Stimulated activated CD4-positive, alpha-beta T cell treated with anti-CD3 and anti-CD28 coated beads, Interleukin-4, amount 100 ng/mL, for 24 hours (primary cell): ENCODE measurements around the gene KIAA0319L.
"Not testable (repeated sequence)": the region's sequence is repeated elsewhere in the genome, so short reads cannot be mapped to it uniquely, and the experiment has no call there.

Experiments
- DNase-seq: peaks from one replicate; pipeline ENCODE4 v3.0.0-alpha.2; 2020

The KIAA0319L gene

DNA sequence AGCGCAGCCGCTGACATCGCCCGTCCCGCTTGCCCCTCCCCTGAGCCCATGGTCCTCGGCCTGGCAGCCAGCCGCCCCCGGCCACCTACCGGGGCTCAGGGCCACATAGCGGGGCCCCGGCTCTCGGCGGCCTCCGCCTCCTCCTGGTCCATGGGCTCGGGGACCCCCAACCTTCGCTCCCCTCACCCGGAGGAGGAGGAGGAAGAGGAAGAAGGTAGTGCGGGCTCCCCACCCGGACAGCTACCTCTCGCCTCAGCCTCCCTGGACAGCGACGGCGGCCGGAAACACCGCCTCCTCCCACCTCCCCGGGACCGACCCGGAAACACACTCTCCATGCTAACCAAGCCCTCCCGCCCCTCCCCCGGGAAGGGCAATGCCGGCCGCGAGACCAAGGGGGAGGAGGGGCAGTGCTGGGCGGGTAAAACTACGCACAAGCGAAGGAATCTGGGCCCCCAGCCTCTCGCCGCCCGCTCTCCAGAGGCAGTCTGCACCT lies at the start of gene KIAA0319L:
TSS of gene KIAA0319L (minus strand) at position 286 of the 493 bp plus-strand sequence. CDS start 2,912 bp downstream, outside the sequence.
- no peak for DNase-seq

DNA sequence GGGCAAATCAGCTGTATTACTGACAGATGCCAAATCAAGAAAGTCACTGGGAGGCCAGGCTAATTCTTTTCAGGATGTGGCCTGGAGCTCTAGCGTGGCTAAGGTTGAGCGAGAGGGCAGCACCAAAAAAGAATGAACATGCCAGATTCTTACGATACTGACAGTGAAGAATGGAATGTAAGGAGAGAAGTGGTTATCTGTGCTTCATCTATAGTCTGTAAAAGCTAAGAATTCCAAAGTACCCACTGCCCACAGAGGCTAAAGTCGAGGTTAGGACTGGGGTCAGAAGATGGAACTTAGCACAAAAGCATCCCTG lies 48.6 kb upstream of the KIAA0319L start:
- no peak for DNase-seq

DNA sequence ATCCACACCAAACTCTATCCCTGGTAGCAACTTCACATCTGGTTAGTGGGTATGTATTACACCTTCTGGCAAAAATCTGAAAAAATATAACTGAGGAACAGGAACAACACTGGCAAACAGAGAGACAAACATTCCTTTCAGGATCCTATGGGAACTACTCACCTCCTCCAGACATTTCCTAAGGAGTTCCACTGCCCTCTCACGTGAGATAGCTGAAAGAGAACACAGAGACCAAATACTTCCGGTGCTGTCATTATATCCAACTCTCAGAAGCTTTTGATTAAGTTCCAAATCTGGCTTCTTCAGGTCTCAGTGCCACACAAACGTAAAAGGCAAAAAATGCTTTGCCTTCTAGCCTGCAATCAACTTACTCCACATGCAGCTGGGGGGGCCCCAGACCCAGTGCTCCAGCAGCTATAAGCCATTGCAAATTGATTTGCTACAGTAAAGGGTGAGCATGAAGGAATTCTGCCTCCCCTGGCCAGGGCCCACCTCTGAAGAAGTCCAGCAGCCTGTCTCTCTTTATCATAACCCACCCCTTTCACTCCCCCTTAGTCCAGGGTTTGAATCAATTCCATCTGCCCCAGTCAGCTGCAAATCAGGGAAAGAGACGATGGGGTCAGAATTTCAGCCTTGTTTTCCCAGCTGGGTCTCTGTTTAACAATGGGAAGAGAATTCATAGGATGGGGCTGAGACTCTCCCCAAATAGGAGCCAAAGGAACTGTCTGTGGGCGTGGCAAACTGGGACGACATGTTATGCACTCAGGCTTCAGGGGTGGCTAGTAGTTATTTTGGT lies 48.1 kb upstream of the KIAA0319L start:
- no peak for DNase-seq

DNA sequence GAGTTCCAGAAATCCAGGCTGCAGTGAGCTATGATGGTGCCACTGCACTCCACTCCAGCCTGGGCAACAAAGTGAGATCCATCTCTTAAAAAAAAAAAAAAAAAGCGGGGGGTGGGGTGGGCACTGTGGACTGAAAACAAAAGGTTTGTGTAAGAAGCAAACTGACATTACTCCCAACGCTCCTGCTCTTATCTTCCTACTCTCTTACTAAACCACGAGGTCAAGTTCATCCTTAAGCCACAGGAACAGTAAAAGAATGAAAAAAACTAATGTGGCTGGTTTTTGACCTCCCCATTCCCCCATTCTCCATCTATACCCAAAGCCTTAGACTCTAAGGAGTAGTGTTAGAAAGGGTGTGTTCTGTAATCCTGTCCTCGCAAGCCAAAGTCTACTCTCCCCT lies 46.7 kb upstream of the KIAA0319L start:
- DNase-seq, result no peak

DNA sequence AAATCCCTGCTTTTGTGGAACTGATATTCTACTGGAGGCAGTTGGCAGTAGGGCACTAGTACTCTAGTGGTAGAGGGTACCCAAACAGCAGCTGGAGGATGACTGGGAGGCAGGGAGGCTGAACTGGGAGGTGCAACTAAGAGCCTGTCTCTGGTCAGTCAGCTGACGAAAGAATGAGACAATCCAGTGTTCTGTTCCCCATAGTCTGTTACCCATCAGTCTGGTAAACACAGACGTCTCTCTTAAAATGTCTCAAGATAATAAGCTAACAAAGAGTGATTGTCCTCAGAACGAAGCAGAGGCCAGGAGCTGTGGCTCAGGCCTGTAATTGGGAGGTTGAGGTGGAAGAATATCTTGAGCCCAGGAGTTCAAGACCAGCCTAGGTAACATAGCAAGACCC lies 46.3 kb upstream of the KIAA0319L start:
- no peak for DNase-seq

DNA sequence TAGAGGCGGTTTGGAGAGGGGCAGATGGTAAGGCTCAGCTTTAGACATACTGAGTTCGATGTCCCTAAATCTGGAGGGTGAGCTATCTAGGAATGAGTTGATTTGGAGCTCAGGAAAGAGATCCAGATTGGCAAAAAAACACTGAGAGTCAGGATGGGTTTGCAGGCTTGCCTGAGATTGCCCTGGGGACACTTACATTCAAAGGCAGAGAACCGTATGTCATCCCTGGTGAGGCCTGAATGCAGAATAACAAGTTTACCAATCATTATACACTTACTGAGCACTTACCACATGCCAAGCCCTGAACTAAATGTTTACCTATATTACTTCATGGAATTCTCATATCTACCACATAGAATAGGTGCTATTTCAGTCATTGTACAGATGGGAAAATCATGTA lies 43.4 kb upstream of the KIAA0319L start:
- DNase-seq, result no peak

DNA sequence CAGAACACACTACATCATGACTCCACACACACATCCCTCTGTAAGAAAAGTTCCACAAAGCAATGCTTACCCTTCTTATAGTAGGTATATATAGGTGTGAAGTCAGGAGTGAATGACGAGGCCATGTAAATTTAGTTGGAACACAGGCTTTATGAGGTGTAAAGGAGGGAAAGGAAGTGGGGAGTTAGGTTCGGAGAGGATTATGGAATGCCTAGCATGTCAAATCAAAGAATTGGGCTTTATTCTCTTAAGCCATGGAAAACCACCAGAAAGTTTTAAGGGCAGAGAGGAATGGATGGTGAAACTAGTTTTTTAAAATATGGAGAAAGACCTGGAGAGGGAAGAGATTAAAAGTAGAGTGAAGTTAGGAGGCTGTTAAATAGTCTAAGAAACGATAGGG lies 42.2 kb upstream of the KIAA0319L start:
- DNase-seq, result no peak

DNA sequence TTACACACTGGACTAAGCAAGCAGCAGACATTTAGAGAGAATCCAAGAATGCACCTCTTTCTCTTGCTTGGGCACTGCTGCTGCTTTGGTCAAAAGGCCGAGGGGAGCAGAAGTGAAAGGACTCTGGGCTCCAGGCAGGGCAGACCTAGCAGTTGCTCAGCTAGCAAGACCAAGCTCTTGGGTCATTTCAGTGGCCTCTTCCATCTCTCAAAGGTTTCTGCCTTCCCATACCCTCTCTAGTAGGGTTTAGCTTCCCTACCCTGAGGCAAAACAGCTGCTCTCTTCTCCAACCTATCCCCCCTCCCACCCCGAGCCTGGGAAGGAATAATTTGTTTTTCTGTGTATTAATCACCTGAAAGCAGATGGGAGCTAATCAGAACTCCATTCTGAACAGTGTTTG lies 41.7 kb upstream of the KIAA0319L start:
- no peak for DNase-seq

DNA sequence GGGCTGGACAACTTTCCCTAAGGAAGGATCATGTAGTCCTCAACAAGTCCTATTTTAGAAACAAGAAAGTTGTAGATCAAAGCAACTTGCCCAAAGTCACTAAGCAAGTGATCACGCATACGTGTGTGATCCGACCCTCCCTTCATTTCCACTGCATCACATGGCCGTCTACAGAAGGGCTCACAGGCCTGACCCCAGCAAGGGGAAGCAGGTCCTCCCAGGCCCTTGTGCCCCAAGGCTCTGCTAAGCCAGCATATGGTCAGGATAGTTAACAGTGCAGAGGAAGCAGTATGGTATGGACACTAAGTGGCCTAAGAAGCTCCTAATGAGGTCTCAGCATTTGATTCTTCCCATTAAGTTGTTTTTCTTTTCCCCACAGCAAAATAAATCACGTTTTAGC lies 40.7 kb upstream of the KIAA0319L start:
- DNase-seq, result no peak

DNA sequence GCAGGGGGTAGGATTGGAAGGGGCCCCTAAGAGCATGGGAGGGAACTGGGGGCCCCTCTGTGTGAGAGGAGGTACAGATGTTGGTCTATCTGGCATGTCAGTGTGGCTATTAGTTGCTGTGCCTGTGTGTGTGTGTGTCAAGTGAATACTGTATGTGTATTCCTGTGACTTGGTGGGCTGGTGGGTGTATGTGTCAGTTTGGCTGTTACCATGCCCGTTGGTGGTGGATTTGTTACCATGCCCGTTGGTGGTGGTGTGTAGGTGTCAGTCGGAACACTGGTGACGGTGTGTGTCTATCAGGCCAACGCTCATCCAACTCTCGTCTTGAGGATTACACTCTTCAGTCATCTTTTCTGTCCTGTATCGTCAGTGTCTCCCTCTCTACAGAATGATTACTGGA lies 38.5 kb upstream of the KIAA0319L start:
- no peak for DNase-seq

DNA sequence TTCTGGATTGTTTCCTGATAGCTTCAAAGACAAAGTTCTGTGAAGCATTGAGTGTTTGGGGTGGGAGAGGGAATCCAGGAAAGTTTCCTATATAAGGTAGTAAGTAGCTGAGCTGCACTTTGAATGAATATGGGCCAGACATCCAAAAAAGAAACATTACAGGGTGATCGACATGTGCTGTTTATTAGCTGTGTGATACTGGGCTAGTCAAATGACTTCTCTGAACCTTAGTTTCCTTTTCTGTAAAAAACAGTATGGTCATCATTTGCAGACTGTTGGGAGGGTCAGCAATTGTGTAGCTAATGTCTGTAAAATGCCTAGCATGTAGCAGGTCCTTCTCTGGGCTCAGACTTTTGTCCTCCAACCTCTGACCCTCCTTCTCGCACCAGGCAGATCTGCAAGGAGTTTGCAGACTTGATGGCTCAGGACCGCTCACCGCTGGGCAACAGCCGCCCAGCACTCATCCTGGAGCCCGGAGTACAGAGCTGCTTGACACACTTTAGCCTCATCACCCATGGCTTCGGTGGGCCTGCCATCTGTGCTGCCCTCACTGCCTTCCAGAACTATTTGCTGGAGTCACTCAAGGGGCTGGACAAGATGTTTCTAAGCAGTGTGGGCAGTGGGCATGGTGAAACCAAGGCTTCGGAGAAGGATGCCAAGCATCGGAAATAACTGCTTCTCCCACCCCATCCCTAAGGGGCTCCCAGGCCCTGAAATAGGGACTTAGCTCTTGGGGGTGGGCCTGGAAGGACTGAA lies 37.0 kb upstream of the KIAA0319L start:
- no peak for DNase-seq

DNA sequence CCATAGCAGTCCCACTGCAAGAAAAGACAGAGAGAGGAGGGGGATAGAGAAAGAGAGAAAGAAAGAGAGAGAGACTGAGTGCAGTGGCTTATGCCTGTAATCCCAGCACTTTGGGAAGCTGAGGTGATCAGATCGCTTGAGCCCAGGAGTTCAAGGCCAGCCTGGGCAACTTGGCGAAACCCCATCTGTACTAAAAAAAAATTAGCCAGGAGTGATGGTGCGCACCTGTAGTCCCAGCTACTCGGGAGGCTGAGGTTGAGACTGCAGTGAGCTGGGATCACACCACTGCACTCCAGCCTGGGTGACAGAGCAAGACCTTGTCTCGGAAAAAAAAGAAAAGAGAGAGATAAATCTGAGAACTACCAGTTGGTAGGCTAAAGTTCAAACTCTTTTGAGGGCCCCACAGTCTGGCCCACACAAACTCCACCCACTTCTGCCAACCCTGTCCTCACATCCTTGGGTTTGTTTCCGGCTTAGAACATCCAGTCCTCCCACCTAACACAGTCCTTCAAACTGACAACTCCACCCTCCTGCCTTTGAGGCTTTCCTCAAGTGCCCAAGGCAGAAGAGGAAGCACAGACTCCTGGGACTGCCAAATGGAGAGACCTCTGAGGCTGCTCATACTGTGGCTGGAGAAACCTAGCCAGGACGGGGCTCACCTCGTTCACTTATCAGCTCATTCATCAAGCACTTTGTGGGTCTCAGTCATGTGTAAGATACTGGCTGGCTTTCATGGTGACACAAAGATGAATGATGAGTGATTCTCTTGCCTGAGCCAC lies 36.0 kb upstream of the KIAA0319L start:
- no peak for DNase-seq

DNA sequence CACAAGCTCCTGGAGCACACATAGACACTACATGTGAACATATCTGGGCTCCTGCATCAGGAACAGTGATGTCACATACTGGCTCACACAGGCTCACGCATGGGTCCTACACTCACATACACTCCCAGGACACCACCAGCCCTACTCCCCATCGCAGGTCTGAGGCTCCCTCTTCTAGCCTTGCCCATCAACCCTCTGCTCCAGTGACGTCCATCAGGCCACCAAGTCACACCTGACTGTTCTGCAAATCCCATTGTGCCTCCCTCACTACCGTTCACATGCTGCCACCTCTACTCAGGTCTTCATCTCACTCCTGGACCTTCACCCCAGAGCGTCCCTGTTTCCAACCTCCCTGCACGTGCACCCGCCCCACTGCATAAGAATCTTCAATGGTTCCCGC lies 34.0 kb upstream of the KIAA0319L start:
- no peak for DNase-seq

DNA sequence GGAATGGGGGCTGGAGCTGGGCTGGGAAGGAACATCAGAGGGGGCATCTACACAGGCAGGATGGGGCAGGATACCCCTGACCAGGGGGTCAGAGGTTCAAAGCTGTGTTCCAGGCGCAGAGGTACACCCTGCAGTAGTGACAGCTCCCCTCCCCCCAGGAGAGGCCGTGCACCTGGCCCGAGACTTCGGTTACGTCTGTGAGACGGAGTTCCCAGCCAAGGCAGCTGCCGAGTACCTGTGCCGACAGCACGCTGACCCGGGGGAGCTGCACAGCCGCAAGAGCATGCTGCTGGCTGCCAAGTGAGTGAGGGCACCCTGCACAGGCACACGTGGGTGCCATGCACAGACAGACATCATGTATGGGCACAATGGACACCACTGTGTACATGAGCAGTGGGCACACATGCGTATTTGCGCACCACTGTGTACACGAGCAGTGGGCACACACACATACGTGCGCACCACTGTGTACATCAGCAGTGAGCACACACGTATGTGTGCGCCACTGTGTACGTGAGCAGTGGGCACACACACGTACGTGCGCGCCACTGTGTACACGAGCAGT lies 33.4 kb upstream of the KIAA0319L start:
- DNase-seq, result no peak

DNA sequence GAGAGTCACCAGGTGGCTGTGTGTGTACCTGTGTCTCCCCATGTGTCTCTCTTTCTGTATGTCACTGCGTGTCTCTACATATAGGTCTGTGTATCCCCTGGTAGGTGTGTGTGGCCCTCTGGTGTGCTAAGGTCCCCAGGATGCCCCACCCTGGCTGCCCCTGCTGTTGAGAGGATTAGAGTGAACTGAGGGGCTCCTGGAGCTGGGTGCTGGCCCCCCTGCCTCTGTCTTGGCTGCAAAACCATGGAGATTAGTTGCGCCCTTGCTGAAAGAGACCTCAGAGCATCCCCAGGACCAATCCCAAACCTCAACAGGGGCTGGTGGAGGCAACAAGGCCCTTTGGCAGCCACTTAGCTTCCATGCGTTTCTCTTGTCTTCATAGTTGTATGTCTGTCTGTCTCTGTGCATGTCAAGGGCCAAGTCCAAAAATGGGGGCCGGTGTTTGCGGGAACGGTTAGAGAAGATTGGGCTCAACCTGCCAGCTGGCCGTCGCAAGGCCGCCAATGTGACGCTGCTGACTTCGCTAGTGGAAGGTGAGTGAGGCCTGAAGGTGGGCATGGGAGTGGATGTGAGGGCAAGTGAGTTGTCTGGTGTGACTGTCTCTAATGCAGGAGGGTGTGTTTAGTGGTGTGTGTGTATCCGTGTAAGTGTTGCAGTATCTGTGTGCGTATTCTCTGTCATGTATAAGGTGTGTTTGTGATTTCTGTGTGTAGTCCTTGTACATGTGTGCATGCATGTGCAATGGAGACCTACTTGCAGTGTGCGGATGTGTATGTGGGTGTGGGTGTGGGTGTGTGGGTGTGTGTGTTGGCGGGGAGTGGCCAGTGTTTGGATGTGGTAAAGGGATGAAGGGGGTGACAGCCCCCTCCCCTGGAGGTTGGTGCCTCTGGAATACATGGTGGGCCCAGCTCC lies 32.6 kb upstream of the KIAA0319L start:
- no peak for DNase-seq

DNA sequence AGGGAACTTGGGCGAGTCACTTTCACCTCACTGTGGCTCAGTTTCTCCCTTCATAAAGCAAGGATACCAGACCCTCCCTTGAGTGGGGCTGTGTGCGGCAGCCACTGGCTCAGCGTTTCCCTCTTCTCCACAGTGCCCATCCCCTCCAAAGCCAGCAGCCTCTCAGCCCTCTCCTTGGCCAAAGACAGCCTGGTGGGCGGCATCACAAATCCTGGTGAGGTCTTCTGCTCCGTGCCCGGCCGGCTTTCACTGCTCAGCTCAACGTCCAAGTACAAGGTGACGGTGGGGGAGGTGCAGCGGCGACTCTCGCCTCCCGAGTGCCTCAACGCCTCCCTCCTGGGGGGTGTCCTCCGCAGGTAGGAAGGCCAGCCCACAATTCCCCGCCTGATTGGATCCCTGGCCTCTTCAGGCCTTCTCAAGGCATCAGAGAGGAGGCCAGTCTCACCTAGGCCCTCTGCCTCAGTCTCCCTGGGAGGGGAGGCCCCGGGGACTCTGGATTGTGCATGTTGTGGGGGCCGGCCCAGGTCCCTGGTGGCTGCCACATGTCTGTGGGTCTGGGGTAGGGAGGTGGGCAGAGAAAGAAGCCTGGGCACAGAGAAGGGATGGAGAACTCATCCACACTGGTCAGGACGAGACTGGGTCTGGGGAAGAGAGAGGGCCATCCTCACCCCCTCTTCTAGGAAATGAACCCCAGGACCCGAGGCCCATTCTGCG lies 31.2 kb upstream of the KIAA0319L start:
- no peak for DNase-seq

DNA sequence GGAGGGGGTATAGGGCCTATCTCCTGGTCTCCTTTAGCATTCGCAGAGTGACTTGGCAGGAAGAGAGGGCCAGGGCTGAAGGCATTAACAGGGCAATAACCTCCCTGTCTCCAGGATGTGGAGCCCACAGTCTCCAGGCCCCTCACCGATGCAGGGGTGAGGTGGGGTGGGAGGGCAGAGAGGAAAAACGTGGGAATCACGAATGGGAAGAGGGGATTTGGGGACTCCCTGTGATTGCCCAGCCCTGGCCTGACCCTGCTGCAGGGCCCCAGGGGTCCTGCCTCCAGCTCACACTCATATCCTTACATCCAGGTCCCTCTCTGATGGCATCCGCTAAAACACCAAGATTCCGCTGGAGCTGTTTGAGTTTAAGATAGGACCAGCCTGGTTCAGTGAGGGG lies 30.5 kb upstream of the KIAA0319L start:
- DNase-seq, result no peak

DNA sequence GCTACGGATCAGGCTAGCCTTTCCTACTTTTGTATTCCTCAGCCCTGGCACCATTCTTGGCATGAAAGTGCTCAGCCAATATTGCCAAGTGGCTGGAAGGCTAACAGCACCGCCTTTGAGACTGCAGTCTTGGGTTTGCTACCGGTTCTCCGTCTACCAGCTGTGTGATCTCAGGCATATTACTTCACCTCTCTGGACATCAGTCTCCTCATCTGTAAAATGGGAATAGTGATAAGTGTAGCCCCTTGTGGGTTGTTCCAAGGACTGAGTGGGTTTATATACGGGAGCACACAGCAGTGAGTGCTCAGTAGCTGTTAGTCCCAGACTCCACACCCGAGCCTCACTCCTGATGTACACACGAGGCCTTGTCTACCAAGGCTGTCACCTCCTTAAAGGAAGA lies 29.6 kb upstream of the KIAA0319L start:
- DNase-seq, result no peak

DNA sequence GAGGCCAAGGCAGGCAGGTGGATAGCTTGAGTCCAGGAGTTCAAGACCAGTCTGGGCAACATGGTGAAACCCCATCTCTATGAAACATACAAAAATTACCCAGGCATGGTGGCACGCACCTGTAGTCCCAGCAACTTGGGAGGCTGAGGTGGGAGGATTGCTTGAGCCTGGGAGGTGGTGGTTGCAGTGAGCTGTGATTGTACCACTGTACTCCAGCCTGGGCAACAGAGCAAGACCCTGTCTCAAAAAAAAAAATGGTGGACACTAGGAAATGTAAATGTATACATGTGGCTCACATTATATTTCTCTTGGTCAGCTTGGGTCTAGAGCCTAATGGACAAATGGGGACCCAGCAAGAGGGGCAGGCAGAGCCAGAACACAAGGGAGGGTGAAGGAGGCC lies 28.6 kb upstream of the KIAA0319L start:
- DNase-seq, result not testable (repeated sequence)

DNA sequence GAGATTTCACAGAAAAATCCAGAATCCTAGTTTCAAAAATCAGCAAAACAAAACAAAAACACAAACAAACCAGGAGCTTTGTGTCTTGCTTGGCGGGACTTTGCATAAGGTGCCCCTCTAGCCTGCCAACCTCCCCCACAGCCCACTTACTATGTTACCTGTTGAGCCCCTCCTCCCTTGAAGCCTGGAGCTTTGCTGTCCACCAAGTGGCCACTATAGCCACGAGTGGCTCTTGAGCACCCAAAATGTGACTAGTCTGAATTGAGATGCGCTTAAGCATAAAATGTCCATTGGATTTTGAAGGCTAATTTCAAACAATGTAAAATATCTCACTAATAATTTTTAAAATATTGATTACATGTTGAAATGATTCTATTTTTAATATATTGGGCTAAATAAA lies 28.1 kb upstream of the KIAA0319L start:
- no peak for DNase-seq

DNA sequence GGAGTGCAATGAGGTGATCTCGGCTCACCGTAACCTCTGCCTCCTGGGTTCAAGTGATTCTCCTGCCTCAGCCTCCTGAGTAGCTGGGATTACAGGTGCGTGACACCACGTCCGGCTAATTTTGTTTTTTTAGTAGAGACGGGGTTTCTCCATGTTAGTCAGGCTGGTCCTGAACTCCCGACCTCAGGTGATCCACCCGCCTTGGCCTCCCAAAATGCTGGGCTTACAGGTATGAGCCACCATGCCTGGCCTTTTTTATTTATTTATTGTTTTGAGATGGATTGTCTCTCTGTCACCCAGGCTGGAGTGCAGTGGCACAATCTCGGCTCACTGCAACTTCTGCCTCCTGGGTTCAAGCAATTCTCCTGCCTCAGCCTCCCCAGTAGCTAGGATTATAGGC lies 24.4 kb upstream of the KIAA0319L start:
- DNase-seq, result not testable (repeated sequence)
